Measurements from ENCODE around the gene KRTAP9-2. TPM values are rescaled to one million over a fixed set of nuclear protein-coding genes. Genes with fewer than 3 reads are reported as not detected.
A peak's percentile ranks its signal among the peaks of the same experiment; 100 is the strongest.
"Not testable (repeated sequence)": the region's sequence is repeated elsewhere in the genome, so short reads cannot be mapped to it uniquely, and the experiment has no call there.

Gene KRTAP9-2
- total RNA-seq, 1 donor from 2014 or later, result not detected

GRCh38 chr17:41232399-41233105, 6.1 kb downstream of the KRTAP9-2 start, which contains the start of gene KRTAP9-3:
TSS of gene KRTAP9-3 (plus strand) at chr17:41232449. CDS start at chr17:41232502, 53 bp downstream.
- DNase-seq (ENCODE audit: low read depth), result peak; percentile 3

GRCh38 chr17:41237116-41237515, 10.7 kb downstream of the KRTAP9-2 start:
- not testable (repeated sequence) for DNase-seq (ENCODE audit: low read depth)

DNA sequence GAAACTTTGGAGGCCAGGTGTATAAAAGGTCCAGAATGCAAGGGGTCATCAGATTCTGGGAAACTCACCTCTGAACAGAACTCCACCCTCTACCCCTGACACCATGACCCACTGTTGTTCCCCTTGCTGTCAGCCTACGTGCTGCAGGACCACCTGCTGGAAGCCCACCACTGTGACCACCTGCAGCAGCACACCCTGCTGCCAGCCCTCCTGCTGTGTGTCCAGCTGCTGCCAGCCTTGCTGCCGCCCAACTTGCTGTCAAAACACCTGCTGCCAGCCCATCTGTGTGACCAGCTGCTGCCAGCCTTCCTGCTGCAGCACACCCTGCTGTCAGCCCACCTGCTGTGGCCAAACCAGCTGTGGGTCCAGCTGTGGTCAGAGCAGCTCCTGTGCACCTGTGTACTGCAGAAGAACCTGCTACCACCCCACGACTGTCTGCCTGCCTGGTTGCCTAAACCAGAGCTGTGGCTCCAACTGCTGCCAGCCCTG, 11.5 kb downstream of the KRTAP9-2 start, which contains the start of gene KRTAP9-8:
TSS of gene KRTAP9-8 (plus strand) at position 51 of the 489 bp plus-strand sequence. CDS start at position 104, 53 bp downstream.
- peak; percentile 8 for DNase-seq (ENCODE audit: low read depth)

DNA sequence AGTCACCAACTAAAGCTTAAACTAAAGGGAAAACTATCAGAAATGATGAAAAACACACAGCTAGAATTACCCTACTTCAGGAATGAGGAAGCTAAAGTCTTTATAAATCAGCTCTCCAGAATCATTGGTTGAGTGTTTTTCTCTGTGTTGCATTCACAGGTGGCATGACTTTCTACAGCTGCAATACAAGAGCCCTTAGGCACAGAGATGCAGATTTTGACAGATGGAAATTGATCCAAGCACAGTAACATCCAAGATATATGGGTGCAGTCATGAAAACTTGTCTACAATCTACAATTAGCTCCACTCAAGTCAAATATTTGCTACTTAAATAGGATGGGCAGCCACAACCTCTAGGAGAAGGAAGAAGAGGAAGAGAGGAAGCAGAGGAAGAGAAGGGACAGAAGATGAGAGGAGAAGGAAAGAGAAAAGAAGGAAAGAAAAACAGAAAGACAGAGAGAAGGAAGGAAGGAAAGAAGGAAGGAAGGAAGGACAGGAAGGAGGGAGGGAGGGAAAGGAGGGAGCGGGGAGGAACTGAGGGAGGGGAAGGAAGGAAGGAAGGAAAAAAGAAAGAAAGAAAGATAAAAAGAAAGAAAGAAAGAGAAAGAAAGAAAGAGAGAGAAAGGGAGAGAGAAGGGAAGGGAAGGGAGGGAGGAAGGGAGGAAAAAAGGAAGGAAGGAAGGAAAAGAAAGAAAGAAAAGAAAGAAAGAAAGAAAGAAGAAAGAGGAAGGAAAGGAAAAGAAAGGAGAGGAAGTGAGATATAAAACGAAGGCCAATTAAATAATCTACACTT, 20.7 kb downstream of the KRTAP9-2 start:
- not testable (repeated sequence) for DNase-seq (ENCODE audit: low read depth)

DNA sequence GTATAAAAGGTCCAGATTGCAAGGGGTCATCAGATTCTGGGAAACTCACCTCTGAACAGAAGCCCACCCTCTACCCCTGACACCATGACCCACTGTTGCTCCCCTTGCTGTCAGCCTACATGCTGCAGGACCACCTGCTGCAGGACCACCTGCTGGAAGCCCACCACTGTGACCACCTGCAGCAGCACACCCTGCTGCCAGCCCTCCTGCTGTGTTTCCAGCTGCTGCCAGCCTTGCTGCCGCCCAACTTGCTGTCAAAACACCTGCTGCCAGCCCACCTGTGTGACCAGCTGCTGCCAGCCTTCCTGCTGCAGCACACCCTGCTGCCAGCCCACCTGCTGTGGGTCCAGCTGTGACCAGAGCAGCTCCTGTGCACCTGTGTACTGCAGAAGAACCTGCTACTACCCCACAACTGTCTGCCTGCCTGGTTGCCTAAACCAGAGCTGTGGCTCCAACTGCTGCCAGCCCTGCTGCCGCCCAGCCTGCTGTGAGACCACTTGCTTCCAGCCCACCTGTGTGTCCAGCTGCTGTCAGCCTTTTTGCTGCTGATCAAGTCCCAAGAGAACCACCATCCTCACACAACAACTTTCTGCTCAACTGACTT, 23.3 kb downstream of the KRTAP9-2 start, which contains the start of gene KRTAP9-4:
TSS of gene KRTAP9-4 (plus strand) at position 51 of the 604 bp plus-strand sequence. CDS start at position 85, 34 bp downstream.
- DNase-seq (ENCODE audit: low read depth), result not testable (repeated sequence)

- no peak for DNase-seq (ENCODE audit: low read depth)
These were observed 24.8 kb downstream of the KRTAP9-2 start for GRCh38 chr17:41251261-41251660.

- DNase-seq (ENCODE audit: low read depth), result no peak
These were observed 28.4 kb downstream of the KRTAP9-2 start for GRCh38 chr17:41254861-41255260.

DNA sequence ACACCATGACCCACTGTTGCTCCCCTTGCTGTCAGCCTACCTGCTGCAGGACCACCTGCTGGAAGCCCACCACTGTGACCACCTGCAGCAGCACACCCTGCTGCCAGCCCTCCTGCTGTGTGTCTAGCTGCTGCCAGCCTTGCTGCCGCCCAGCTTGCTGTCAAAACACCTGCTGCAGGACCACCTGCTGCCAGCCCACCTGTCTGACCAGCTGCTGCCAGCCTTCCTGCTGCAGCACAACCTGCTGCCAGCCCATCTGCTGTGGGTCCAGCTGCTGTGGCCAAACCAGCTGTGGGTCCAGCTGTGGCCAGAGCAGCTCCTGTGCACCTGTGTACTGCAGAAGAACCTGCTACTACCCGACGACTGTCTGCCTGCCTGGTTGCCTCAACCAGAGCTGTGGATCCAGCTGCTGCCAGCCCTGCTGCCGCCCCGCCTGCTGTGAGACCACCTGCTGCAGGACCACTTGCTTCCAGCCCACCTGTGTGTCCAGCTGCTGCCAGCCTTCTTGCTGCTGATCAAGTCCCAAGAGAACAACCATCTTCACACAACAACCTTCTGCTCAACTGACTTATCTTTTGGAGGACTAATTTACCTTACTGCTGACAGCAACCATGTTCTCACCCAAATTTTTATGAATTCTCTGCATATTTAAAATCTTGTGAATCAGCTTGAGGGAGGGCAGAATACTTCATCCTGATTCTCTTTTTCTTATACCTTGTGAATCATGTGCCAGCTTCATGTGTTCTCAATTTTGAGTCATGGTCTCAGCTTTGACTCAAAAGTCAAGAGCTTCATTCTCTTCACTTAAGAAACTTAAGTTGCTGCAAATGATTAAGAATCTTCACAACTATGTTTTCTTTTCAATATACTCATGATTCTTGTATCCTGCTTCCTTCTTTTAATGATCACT, 29.2 kb downstream of the KRTAP9-2 start, which contains the start of gene KRTAP9-9:
TSS of gene KRTAP9-9 (plus strand) at position 4 of the 910 bp plus-strand sequence.
- DNase-seq (ENCODE audit: low read depth), result not testable (repeated sequence)

GRCh38 chr17:41256291-41256685, 29.8 kb downstream of the KRTAP9-2 start:
- DNase-seq (ENCODE audit: low read depth), result no peak

DNA sequence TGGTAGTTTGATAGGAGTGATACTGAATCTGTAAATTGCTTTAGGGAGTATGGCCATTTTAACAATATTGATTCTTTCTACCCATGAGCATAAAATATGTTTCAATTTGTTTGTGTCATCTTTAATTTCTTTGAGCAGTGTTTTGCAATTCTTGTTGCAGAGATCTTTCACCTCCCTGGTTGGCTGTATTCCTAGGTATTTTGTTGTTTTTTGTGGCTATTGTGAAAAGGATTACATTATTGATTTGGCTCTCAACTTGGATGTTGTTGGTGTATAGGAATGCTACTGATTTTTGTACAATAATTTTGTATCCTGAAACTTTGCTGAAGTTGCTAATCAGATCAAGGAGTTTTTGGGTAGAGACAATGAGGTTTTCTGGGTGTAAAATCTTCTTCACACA, 32.0 kb downstream of the KRTAP9-2 start:
- DNase-seq (ENCODE audit: low read depth), result no peak

- no peak for DNase-seq (ENCODE audit: low read depth)
These were observed 36.8 kb downstream of the KRTAP9-2 start for GRCh38 chr17:41263212-41263611.

DNA sequence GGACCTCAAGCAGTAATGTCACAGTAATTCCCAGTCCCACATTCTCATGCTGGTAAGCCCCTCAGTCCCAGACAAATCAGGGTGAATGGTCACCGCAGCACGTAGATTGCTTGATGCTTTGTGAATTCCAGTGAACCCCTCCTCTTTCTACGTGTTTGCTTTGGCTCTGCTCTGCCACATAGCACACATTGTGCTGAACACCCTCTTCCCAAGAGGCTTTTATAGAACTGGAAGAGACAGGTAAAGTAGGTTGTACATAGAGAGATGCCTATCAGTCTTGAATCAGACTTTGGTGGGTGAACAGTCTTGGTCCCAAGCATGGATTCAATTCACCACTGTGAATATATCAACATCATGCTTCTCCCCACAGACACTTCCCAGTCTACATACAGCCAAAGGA, 38.2 kb downstream of the KRTAP9-2 start:
- DNase-seq (ENCODE audit: low read depth), result no peak

- no peak for DNase-seq (ENCODE audit: low read depth)
These were observed 38.6 kb downstream of the KRTAP9-2 start, which contains the start of gene KRTAP9-6 for GRCh38 chr17:41265078-41265477. TSS of gene KRTAP9-6 (plus strand) at chr17:41265378. CDS start at chr17:41265378, 0 bp downstream.

- no peak for DNase-seq (ENCODE audit: low read depth)
These were observed 41.3 kb downstream of the KRTAP9-2 start for GRCh38 chr17:41267711-41268110.

DNA sequence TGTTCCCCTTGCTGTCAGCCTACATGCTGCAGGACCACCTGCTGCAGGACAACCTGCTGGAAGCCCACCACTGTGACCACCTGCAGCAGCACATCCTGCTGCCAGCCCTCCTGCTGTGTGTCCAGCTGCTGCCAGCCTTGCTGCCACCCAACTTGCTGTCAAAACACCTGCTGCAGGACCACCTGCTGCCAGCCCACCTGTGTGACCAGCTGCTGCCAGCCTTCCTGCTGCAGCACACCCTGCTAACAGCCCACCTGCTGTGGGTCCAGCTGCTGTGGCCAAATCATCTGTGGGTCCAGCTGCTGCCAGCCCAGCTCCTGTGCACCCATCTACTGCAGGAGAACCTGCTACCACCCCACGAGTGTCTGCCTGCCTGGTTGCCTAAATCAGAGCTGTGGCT, 44.9 kb downstream of the KRTAP9-2 start:
- not testable (repeated sequence) for DNase-seq (ENCODE audit: low read depth)

GRCh38 chr17:41271858-41272257, 45.4 kb downstream of the KRTAP9-2 start:
- DNase-seq (ENCODE audit: low read depth), result no peak

DNA sequence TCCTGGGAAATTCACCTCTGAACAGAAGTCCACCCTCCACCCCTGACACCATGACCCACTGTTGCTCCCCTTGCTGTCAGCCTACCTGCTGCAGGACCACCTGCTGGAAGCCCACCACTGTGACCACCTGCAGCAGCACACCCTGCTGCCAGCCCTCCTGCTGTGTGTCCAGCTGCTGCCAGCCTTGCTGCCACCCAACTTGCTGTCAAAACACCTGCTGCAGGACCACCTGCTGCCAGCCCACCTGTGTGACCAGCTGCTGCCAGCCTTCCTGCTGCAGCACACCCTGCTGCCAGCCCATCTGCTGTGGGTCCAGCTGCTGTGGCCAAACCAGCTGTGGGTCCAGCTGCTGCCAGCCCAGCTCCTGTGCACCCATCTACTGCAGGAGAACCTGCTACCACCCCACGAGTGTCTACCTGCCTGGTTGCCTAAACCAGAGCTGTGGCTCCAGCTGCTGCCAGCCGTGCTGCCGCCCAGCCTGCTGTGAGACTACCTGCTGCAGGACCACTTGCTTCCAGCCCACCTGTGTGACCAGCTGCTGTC, 49.3 kb downstream of the KRTAP9-2 start, which contains the start of gene KRTAP9-7:
TSS of gene KRTAP9-7 (plus strand) at position 51 of the 543 bp plus-strand sequence. CDS start at position 51, 0 bp downstream.
- not testable (repeated sequence) for DNase-seq (ENCODE audit: low read depth)

Measured in myocyte (in vitro differentiated cells).